ENCODE data around the gene TMPRSS11A. TPM values are rescaled to one million over a fixed set of nuclear protein-coding genes. Genes with fewer than 3 reads are reported as not detected.

TMPRSS11A gene
- total RNA-seq, 4 donors from 2014 or later = not detected

- no peak overlapping the region for H3K27ac ChIP-seq
- TF ChIP-seq, protein P1, sequence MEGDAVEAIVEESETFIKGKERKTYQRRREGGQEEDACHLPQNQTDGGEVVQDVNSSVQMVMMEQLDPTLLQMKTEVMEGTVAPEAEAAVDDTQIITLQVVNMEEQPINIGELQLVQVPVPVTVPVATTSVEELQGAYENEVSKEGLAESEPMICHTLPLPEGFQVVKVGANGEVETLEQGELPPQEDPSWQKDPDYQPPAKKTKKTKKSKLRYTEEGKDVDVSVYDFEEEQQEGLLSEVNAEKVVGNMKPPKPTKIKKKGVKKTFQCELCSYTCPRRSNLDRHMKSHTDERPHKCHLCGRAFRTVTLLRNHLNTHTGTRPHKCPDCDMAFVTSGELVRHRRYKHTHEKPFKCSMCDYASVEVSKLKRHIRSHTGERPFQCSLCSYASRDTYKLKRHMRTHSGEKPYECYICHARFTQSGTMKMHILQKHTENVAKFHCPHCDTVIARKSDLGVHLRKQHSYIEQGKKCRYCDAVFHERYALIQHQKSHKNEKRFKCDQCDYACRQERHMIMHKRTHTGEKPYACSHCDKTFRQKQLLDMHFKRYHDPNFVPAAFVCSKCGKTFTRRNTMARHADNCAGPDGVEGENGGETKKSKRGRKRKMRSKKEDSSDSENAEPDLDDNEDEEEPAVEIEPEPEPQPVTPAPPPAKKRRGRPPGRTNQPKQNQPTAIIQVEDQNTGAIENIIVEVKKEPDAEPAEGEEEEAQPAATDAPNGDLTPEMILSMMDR (IDR thresholded peaks at IDR 0.05) = no peak
- TF ChIP-seq EP300 (IDR thresholded peaks at IDR 0.05) (no peak), POLR2A (IDR thresholded peaks at IDR 0.05) (no peak)
- no peak for DNase-seq (ENCODE audit: low spot score in 2 of 2)
- H3K9me3 ChIP-seq = peaks cover 0 to 4% (median 0%) of the 10 kb centered on the region in 4 donors
- WGBS, 2 donors = 79 to 80% methylated on average over 4 of the region's 4 CpGs
- H3K4me3 ChIP-seq = no peak overlapping the region
- no peaks in the 10 kb centered on the region for H3K4me1 ChIP-seq
- H3K27me3 ChIP-seq = no peaks in the 10 kb centered on the region
- H3K36me3 ChIP-seq = no peaks in the 10 kb centered on the region
Observed at GRCh38 chr4:67869580-67870190, 93.6 kb downstream of the TMPRSS11A start.

DNA sequence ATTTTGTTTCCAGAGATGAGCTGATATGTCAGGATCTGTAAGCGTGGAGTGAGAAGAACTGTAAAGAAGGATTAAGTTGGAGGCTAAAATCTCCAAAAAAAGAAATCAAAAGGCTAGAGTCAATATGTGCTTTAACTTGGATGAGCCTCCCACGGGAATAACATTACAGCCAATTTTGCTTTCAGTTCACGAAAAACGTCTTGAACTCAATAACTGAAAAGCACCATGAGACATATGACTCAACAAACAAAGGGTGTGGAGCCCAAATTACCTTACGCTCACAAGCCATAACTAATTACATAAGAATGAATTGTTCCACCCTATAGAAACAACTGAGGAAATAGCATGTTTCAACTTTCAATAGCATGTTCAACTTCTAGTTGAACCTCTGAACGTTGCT is 101.8 kb downstream of the TMPRSS11A start:
- no peaks in the 10 kb centered on the region for H3K4me1 ChIP-seq
- no peaks in the 10 kb centered on the region for H3K27me3 ChIP-seq
- H3K27ac ChIP-seq = no peak overlapping the region
- H3K36me3 ChIP-seq = no peaks in the 10 kb centered on the region
- no peak overlapping the region for H3K4me3 ChIP-seq
- DNase-seq (ENCODE audit: low spot score in 2 of 2) = no peak
- TF ChIP-seq, protein P1 (IDR thresholded peaks at IDR 0.05) = no peak
- TF ChIP-seq EP300 (IDR thresholded peaks at IDR 0.05) (no peak), POLR2A (IDR thresholded peaks at IDR 0.05) (no peak)
- H3K9me3 ChIP-seq = no peaks in the 10 kb centered on the region
- WGBS, 2 donors = 49 to 54% methylated on average over 6 of the region's 6 CpGs

Small RNA genes within 50 kb of the gene (small RNA-seq; reads per million reads assigned to genes)
- not detected for gene RNU6-95P

Other genes with a start within 250 kb of the TMPRSS11A start
- gene GNRHR, start 209.1 kb downstream of the TMPRSS11A start, total RNA-seq = not detected
- not detected for gene TMPRSS11D, start 79.5 kb downstream of the TMPRSS11A start, total RNA-seq
- gene TMPRSS11F, start 166.4 kb upstream of the TMPRSS11A start, total RNA-seq = not detected